ENCODE data around the gene TSPAN11. TPM values are rescaled to one million over a fixed set of nuclear protein-coding genes. Genes with fewer than 3 reads are reported as not detected.

Gene TSPAN11
- total RNA-seq, 1 donor from 2014 or later: 31.0 TPM

DNA sequence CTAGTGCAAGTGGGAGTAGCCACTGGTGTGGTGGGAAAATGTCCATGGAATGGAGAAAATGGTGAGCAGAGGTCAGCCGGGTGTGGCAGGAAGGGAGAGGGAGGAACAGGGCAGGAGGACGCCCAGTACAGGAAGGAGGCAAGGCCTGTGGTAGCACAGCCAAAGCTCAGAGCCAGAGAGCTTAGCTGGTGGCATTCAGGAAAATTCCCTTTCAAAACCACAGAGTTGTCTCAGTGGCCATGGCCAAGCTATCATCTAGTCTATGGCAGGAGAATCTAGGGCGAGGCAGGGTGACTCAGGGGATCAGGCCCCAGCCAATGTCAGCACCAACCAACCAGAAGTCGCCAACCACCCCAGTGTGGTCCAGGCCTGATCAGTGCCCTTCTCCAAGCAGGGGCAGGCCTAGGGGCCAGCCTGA, 79.4 kb downstream of the TSPAN11 start:
- H3K27me3 Mint-ChIP-seq (ENCODE audit: unreplicated experiment): peaks cover 15% of the 10 kb centered on the region
- H3K36me3 Mint-ChIP-seq (ENCODE audit: unreplicated experiment): no peaks in the 10 kb centered on the region
- H3K4me1 Mint-ChIP-seq (ENCODE audit: low read depth, unreplicated experiment): peaks cover 42% of the 10 kb centered on the region
- no peak for DNase-seq
- H3K9me3 Mint-ChIP-seq (ENCODE audit: unreplicated experiment): peaks cover 17% of the 10 kb centered on the region
- no peak overlapping the region for H3K27ac Mint-ChIP-seq (ENCODE audit: unreplicated experiment)
- no peak for TF ChIP-seq CTCF (IDR thresholded peaks at IDR 0.05; ENCODE audit: partially characterized antibody, unreplicated experiment)
- H3K4me3 Mint-ChIP-seq (ENCODE audit: unreplicated experiment): no peak overlapping the region

DNA sequence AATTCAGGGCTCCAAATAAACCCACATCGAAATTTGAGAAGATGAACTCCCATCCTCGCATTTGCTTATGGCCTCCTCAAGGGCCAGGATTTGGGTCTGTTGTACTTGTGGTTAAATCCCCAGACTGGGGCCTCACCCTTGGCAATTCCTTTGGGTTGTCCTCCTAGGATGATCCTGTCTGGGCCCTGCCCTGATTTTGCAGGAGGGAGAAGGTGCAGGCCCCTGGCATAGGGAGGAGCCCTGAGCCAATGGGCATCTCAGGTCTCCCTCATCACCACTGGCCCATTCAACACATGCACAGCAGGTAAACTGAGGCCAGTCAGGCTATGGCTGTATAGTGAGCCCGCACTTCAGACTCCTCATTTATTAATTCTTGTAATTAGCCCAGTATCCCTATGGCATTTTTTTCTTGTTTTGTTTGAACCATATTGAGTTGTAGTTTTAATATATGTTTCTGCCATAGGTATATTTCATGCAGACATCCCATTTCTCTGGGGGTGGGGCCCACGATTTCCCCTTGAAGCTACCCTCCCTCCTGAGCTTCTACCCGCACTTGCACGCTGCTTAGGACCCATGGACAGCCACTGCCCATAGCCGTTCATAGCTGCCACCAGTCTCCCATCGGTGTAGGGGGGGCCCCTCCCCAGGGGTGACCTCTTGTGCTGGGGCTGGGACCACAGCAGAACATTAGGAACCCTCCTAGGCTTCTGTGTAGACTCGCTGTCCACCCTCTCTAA, 80.0 kb downstream of the TSPAN11 start:
- TF ChIP-seq CTCF (IDR thresholded peaks at IDR 0.05; ENCODE audit: partially characterized antibody, unreplicated experiment): no peak
- Mint-ChIP-seq H3K27me3 (ENCODE audit: unreplicated experiment) (peaks cover 12% of the 10 kb centered on the region), H3K4me1 (ENCODE audit: low read depth, unreplicated experiment) (peaks cover 40% of the 10 kb centered on the region), H3K27ac (ENCODE audit: unreplicated experiment) (no peak overlapping the region), H3K4me3 (ENCODE audit: unreplicated experiment) (no peak overlapping the region), H3K9me3 (ENCODE audit: unreplicated experiment) (peaks cover 17% of the 10 kb centered on the region), H3K36me3 (ENCODE audit: unreplicated experiment) (no peaks in the 10 kb centered on the region)
- DNase-seq: no peak

- DNase-seq: no peak
- Mint-ChIP-seq H3K36me3 (ENCODE audit: unreplicated experiment) (no peaks in the 10 kb centered on the region), H3K4me3 (ENCODE audit: unreplicated experiment) (no peak overlapping the region), H3K9me3 (ENCODE audit: unreplicated experiment) (peaks cover 17% of the 10 kb centered on the region), H3K27ac (ENCODE audit: unreplicated experiment) (no peak overlapping the region), H3K27me3 (ENCODE audit: unreplicated experiment) (peaks cover 10% of the 10 kb centered on the region), H3K4me1 (ENCODE audit: low read depth, unreplicated experiment) (peaks cover 38% of the 10 kb centered on the region)
- TF ChIP-seq CTCF (IDR thresholded peaks at IDR 0.05; ENCODE audit: partially characterized antibody, unreplicated experiment): no peak
Observed at GRCh38 chr12:31007153-31007495, 80.6 kb downstream of the TSPAN11 start.

DNA sequence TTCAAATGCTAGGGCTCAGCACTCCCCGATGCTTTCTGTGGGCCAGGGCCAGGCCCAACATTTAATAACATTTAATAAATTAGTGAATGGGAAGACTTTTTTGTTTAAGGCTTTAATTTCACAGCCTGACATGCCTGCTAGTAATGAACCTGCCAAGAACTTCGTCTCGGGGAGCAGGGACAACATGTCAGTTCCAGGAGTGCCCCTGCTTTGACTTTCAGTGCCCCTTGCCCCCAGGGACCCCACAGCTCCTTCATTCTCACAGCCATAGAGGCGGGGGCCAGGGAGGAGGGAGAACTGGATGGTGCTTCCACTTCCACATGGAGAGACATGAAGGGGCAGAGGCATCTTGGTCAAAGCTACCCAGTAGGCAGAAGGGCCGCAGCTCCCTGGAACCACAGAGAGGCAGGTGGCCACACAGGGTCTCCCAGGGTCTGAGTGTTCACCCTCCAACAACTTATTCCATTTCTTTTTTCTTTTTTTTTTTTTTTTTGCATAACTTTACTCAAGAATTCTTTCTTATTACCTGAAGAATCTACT, 81.2 kb downstream of the TSPAN11 start:
- TF ChIP-seq CTCF (IDR thresholded peaks at IDR 0.05; ENCODE audit: partially characterized antibody, unreplicated experiment): no peak
- DNase-seq: no peak
- Mint-ChIP-seq H3K9me3 (ENCODE audit: unreplicated experiment) (peaks cover 17% of the 10 kb centered on the region), H3K27ac (ENCODE audit: unreplicated experiment) (no peak overlapping the region), H3K4me1 (ENCODE audit: low read depth, unreplicated experiment) (peaks cover 42% of the 10 kb centered on the region), H3K27me3 (ENCODE audit: unreplicated experiment) (peaks cover 13% of the 10 kb centered on the region), H3K4me3 (ENCODE audit: unreplicated experiment) (peak overlapping the region; percentile 49), H3K36me3 (ENCODE audit: unreplicated experiment) (no peaks in the 10 kb centered on the region)

- H3K9me3 Mint-ChIP-seq (ENCODE audit: unreplicated experiment): peaks cover 17% of the 10 kb centered on the region
- peak; percentile 50 for DNase-seq
- peaks cover 13% of the 10 kb centered on the region for H3K27me3 Mint-ChIP-seq (ENCODE audit: unreplicated experiment)
- peak overlapping the region; percentile 71 for H3K4me3 Mint-ChIP-seq (ENCODE audit: unreplicated experiment)
- TF ChIP-seq CTCF (IDR thresholded peaks at IDR 0.05; ENCODE audit: partially characterized antibody, unreplicated experiment): no peak
- H3K4me1 Mint-ChIP-seq (ENCODE audit: low read depth, unreplicated experiment): peaks cover 40% of the 10 kb centered on the region
- no peaks in the 10 kb centered on the region for H3K36me3 Mint-ChIP-seq (ENCODE audit: unreplicated experiment)
- peak overlapping the region; percentile 94 for H3K27ac Mint-ChIP-seq (ENCODE audit: unreplicated experiment)
Observed at GRCh38 chr12:31008241-31008761, 81.8 kb downstream of the TSPAN11 start.

Measured in glutamatergic neuron (in vitro differentiated cells).